Type B pancreatic cell (in vitro differentiated cells): ENCODE results near the gene FGFR2. TPM values are rescaled to one million over a fixed set of nuclear protein-coding genes. Genes with fewer than 3 reads are reported as not detected.

ENCODE experiments used
- DNase-seq: peaks from one replicate; pipeline ENCODE4 v3.0.0; 2021; ENCODE audit warnings: mixed read lengths; ENCODE audit not compliant: unreplicated experiment; ENCODE audit errors: extremely low spot score
- H3K27ac Mint-ChIP-seq: 2 replicates; pipeline ENCODE4 v1.8.0; 2021; ENCODE audit warnings: mild to moderate bottlenecking, mixed read lengths
- H3K27me3 Mint-ChIP-seq: 2 replicates; pipeline ENCODE4 v1.8.0; 2021; ENCODE audit warnings: mixed read lengths
- H3K36me3 Mint-ChIP-seq: 2 replicates; pipeline ENCODE4 v1.8.0; 2021; ENCODE audit warnings: mixed read lengths
- H3K4me1 Mint-ChIP-seq: one replicate; pipeline ENCODE4 v1.8.0; 2021; ENCODE audit warnings: mixed read lengths; ENCODE audit not compliant: unreplicated experiment
- H3K4me3 Mint-ChIP-seq: 2 replicates; pipeline ENCODE4 v1.8.0; 2021; ENCODE audit warnings: mild to moderate bottlenecking, mixed read lengths
- H3K9me3 Mint-ChIP-seq: 2 replicates; pipeline ENCODE4 v1.8.0; 2021; ENCODE audit warnings: mixed read lengths
- total RNA-seq: library from RNA; stranded (reverse); gene quantifications from 2 replicates; pipeline ENCODE4 v1.2.1, GENCODE V29; 2021; ENCODE audit warnings: low replicate concordance
- TF ChIP-seq, protein P1 (sequence below): fragments of 200-600 bp; sonication (generic); conservative IDR thresholded peaks from 2 replicates; pipeline ENCODE4 v1.5.0; 2021; ENCODE audit warnings: antibody characterized with exemption, mild to moderate bottlenecking

Gene FGFR2
- total RNA-seq, 1 donor from 2014 or later: 173 TPM

DNA sequence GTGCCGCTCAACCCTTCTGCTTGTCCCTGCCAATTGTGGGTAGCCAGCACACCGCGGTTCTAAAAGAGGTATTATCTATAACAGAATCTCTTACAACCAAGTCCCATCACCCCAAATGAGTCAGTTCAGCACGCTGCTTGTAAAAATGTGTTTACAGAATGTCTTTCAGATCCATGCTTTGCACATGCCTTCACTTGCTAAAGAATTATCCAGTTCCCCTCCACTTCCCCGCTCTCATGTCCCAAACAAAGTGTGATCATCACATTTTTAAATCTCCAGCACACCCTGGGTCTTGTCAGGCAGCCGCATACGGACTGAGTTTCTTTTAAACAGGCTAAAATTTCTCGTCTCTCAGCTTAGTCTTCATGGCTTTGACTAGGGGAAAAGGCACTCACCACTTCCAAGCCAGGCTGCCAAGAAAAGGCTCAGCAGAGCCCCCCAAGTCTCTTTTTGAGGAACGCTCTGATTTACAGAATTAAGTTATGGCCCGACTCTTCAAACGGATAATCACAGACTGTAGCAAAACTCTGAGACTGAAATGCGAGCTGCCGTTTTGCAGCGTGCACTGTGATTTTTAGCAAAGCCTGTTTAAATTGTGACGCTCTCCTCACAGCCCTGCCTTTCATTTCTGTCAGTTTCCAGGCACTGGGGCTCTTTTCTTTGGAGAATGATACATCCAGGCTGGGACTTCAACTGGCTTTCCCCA, 29.8 kb upstream of the FGFR2 start:
- peak overlapping the region; percentile 37 for H3K4me3 Mint-ChIP-seq
- peaks cover 10% of the 10 kb centered on the region for H3K27me3 Mint-ChIP-seq
- no peak overlapping the region for H3K27ac Mint-ChIP-seq
- TF ChIP-seq, protein P1, sequence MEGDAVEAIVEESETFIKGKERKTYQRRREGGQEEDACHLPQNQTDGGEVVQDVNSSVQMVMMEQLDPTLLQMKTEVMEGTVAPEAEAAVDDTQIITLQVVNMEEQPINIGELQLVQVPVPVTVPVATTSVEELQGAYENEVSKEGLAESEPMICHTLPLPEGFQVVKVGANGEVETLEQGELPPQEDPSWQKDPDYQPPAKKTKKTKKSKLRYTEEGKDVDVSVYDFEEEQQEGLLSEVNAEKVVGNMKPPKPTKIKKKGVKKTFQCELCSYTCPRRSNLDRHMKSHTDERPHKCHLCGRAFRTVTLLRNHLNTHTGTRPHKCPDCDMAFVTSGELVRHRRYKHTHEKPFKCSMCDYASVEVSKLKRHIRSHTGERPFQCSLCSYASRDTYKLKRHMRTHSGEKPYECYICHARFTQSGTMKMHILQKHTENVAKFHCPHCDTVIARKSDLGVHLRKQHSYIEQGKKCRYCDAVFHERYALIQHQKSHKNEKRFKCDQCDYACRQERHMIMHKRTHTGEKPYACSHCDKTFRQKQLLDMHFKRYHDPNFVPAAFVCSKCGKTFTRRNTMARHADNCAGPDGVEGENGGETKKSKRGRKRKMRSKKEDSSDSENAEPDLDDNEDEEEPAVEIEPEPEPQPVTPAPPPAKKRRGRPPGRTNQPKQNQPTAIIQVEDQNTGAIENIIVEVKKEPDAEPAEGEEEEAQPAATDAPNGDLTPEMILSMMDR: no peak
- no peak for DNase-seq
- no peaks in the 10 kb centered on the region for H3K36me3 Mint-ChIP-seq
- peaks cover 43% of the 10 kb centered on the region for H3K4me1 Mint-ChIP-seq
- H3K9me3 Mint-ChIP-seq: no peaks in the 10 kb centered on the region

DNA sequence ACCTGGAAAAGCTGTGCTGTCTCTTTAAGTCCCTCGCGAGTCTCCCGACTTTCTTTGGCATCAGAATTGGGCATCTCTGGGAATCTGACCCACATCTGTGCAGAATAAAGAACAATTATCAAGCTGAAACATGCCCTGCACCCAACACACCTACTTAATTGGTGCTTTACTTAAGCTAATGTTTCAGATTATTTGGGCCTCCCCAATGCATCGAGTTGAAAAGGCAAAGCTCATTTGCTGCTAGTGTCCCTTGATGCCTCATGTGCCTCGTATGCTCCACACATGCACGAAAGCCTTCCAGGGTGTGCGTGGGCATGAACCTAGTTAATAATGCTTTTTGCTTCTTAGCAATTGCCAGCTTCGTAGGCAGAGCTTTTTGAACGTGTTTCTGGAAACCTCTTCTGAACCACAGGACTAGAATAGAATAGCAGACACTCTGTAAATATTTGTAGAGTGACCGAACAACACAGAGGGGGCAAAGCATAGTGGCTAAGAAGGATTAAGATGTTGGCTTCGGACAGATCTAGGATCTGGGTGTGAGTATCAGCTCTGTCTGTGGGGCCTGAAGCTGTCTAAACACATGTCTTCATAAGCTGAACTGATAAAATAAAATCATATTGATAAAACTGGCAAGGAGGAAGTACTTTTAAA, 26.7 kb upstream of the FGFR2 start:
- H3K36me3 Mint-ChIP-seq: peaks cover 4% of the 10 kb centered on the region
- H3K9me3 Mint-ChIP-seq: no peaks in the 10 kb centered on the region
- H3K4me1 Mint-ChIP-seq: peaks cover 36% of the 10 kb centered on the region
- TF ChIP-seq, protein P1: no peak
- no peak for DNase-seq
- H3K27me3 Mint-ChIP-seq: peaks cover 14% of the 10 kb centered on the region
- H3K27ac Mint-ChIP-seq: peak overlapping the region; percentile 15
- no peak overlapping the region for H3K4me3 Mint-ChIP-seq

DNA sequence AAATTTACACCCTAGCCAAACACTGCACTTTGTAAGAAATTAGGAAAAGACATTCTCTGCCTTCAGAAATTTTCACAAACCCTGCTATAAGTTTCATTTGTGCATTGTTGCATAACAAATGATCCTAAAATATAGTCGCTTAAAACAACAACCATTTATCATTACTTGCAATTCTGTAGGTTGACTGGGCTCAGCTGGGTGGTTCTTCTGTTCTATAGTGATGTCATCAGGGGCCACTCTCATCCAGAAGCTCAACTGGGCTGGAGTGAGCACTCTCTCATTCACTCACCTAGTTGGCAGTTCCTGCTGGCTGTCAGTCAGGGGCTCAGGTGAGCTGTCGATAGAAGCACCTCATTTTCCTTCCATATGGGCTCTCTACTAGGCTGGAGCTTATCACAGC, 20.7 kb upstream of the FGFR2 start:
- DNase-seq: no peak
- Mint-ChIP-seq H3K4me1 (peaks cover 15% of the 10 kb centered on the region), H3K27ac (no peak overlapping the region), H3K27me3 (peaks cover 9% of the 10 kb centered on the region), H3K36me3 (peaks cover 8% of the 10 kb centered on the region), H3K4me3 (no peak overlapping the region), H3K9me3 (peaks cover 5% of the 10 kb centered on the region)
- TF ChIP-seq, protein P1: no peak

DNA sequence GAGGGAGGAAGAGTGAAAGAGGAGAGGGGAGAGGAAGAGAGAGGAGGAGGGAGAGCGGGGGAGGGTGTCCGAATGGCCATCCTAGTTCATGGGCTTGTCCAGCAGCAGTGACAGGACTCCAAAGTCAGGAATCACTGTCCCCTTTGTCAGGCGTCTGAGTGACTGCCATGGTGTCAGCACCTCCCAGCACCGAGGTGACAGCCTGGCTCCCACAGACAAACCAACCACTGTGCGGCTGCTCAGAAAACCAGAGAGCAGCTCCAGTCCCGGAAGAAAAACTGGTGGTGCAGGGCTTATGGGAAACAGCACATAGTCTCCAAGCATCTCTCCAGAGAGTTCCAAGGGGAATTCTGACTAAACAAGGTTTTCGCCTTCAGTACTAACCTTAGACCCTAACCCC, 18.9 kb upstream of the FGFR2 start:
- Mint-ChIP-seq H3K36me3 (peaks cover 4% of the 10 kb centered on the region), H3K4me3 (no peak overlapping the region), H3K27ac (no peak overlapping the region), H3K4me1 (peaks cover 15% of the 10 kb centered on the region), H3K9me3 (peaks cover 5% of the 10 kb centered on the region), H3K27me3 (peaks cover 4% of the 10 kb centered on the region)
- TF ChIP-seq, protein P1: no peak
- no peak for DNase-seq

DNA sequence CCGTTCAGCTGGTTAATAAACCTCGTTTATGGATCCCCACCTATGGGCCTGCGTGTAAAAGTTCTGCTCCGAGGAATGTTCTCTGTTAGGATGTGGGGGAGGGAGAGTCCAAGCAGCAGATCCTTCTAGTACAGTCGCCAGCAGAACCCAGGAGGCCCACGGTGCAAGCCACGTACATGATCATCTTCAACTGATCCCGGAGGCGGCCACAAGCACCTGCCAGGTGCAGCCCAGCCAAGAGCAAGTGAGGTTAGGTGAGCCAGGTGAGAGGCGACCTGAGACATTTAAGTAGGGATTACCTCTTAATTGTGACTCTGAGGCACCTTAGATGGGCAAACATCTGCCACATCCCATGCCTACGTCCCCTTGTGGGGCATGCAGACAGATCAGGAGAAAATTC, 18.0 kb upstream of the FGFR2 start:
- TF ChIP-seq, protein P1: no peak
- Mint-ChIP-seq H3K27ac (no peak overlapping the region), H3K4me1 (peaks cover 17% of the 10 kb centered on the region), H3K27me3 (peaks cover 4% of the 10 kb centered on the region), H3K9me3 (peaks cover 5% of the 10 kb centered on the region), H3K36me3 (peaks cover 4% of the 10 kb centered on the region), H3K4me3 (no peak overlapping the region)
- DNase-seq: no peak
